HCT116 (cell line): ENCODE measurements around the gene PHF14.

Experiments used
- CTCF ChIP-seq, 3 experiments: fragments of 200-600 bp in 1 of 3; sonication (generic) in 1 of 3; IDR thresholded peaks in 2 of 3; conservative IDR thresholded peaks in 1 of 3; 2 replicates each; pipeline ENCODE4 v1.5.1; 2012 to 2017; ENCODE audit warnings: low read depth in 2 of 3, low read length in 2 of 3, antibody characterized with exemption in 1 of 3, borderline replicate concordance in 1 of 3, control low read depth in 1 of 3, mild to moderate bottlenecking in 1 of 3, mixed read lengths in 1 of 3, mixed run types in 1 of 3, moderate library complexity in 1 of 3; ENCODE audit not compliant: insufficient read depth in 1 of 3
- EGR1 ChIP-seq: IDR thresholded peaks from 2 replicates; pipeline ENCODE4 v1.6.1; 2012; ENCODE audit warnings: low read depth
- EZH2 ChIP-seq: fragments of 200-600 bp; sonication (generic); IDR thresholded peaks from 2 replicates; pipeline ENCODE4 v1.6.1; 2017; ENCODE audit warnings: antibody characterized with exemption, mixed run types
- JUND ChIP-seq: IDR thresholded peaks from 2 replicates; pipeline ENCODE4 v1.6.1; 2012
- POLR2A ChIP-seq: IDR thresholded peaks from 2 replicates; pipeline ENCODE4 v1.7.0; 2011; ENCODE audit warnings: borderline replicate concordance; ENCODE audit not compliant: insufficient read depth, insufficient read length; ENCODE audit errors: extremely low read depth
- POLR2AphosphoS5 ChIP-seq: IDR thresholded peaks from 2 replicates; pipeline ENCODE4 v1.6.1; 2011; ENCODE audit warnings: mild to moderate bottlenecking, low read depth, low read length, moderate library complexity
- REST ChIP-seq: IDR thresholded peaks from 2 replicates; pipeline ENCODE4 v1.6.1; 2012; ENCODE audit warnings: low read depth
- SRF ChIP-seq: IDR thresholded peaks from 2 replicates; pipeline ENCODE4 v1.6.1; 2012; ENCODE audit warnings: low read depth
- TCF7L2 ChIP-seq: IDR thresholded peaks from 2 replicates; pipeline ENCODE4 v1.7.0; 2011; ENCODE audit warnings: borderline replicate concordance, inconsistent platforms; ENCODE audit not compliant: insufficient read depth, insufficient read length; ENCODE audit errors: extremely low read depth
- YY1 ChIP-seq: IDR thresholded peaks from 2 replicates; pipeline ENCODE4 v1.6.1; 2011; ENCODE audit warnings: low read length, low read depth, moderate library complexity, mild to moderate bottlenecking; ENCODE audit not compliant: insufficient replicate concordance; ENCODE audit errors: extremely low read depth
- ZFX ChIP-seq: fragments of 450-650 bp; IDR thresholded peaks from 2 replicates; pipeline ENCODE4 v1.6.1; 2017
- ZNF274 ChIP-seq: fragments of 200-500 bp; sonication (Bioruptor generic); IDR thresholded peaks from 2 replicates; pipeline ENCODE4 v1.6.1; 2014; ENCODE audit warnings: mild to moderate bottlenecking, low read depth, low read length, inconsistent platforms

GRCh38 chr7:11188529-11189310 is 215.0 kb downstream of the PHF14 start:
- TF ChIP-seq JUND (no peak), POLR2AphosphoS5 (no peak), CTCF (IDR thresholded peaks at IDR 0.05 in 2 of 3, conservative IDR thresholded peaks at IDR 0.05 in 1 of 3; ENCODE audit: borderline replicate concordance in 1 of 3, insufficient read depth in 1 of 3, low read depth in 2 of 3, low read length in 2 of 3) (no peak), POLR2A (no peak), SRF (no peak), EGR1 (no peak), EZH2 (no peak), TCF7L2 (no peak), ZNF274 (no peak), REST (no peak), ZFX (no peak), YY1 (no peak)
